ENCODE results near the gene ZNF689.

The ZNF689 gene

DNA sequence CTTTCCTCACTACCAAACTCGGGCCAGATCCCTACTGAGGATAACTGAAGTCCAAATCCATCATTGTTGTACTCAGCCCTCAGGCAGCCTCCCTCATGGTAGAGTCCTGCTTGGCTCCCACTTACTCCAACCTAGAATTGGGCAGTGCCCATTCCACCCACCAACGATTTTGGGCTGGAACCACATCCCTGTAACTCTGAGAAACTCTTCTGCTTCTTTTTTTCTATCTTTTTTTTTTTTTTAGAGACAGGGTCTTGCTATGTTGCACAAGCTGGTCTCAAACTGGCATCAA is 41.8 kb upstream of the ZNF689 start:
- Histone ChIP-seq H3K4me1 (ENCODE audit: control insufficient read depth, insufficient read depth, low read length, poor library complexity, severe bottlenecking) (peaks cover 10% of the 10 kb centered on the region), H3K9me3 (ENCODE audit: control insufficient read depth, low read length) (no peaks in the 10 kb centered on the region), H3K4me3 (ENCODE audit: insufficient read depth, low read depth, low read length, poor library complexity, severe bottlenecking) (peak overlapping the region; percentile 97), H3K27ac (ENCODE audit: insufficient read depth, low read length, poor library complexity, severe bottlenecking) (peak overlapping the region; percentile 91), H3K27me3 (replicated peaks; ENCODE audit: control insufficient read depth, insufficient read depth, low read length, poor library complexity, severe bottlenecking) (no peaks in the 10 kb centered on the region), H3K36me3 (ENCODE audit: control insufficient read depth, insufficient read depth, low read length) (peaks cover 41% of the 10 kb centered on the region)
- no peak for DNase-seq

- peaks cover 39% of the 10 kb centered on the region for H3K36me3 ChIP-seq (ENCODE audit: control insufficient read depth, insufficient read depth, low read length)
- H3K4me1 ChIP-seq (ENCODE audit: control insufficient read depth, insufficient read depth, low read length, poor library complexity, severe bottlenecking), result peaks cover 9% of the 10 kb centered on the region
- no peaks in the 10 kb centered on the region for H3K27me3 ChIP-seq (replicated peaks; ENCODE audit: control insufficient read depth, insufficient read depth, low read length, poor library complexity, severe bottlenecking)
- peak overlapping the region; percentile 97 for H3K4me3 ChIP-seq (ENCODE audit: insufficient read depth, low read depth, low read length, poor library complexity, severe bottlenecking)
- H3K9me3 ChIP-seq (ENCODE audit: control insufficient read depth, low read length), result no peaks in the 10 kb centered on the region
- peak overlapping the region; percentile 91 for H3K27ac ChIP-seq (ENCODE audit: insufficient read depth, low read length, poor library complexity, severe bottlenecking)
- DNase-seq, result peak; percentile 72 to 82 (median 77)
These were observed 41.2 kb upstream of the ZNF689 start for GRCh38 chr16:30651124-30652004.

DNA sequence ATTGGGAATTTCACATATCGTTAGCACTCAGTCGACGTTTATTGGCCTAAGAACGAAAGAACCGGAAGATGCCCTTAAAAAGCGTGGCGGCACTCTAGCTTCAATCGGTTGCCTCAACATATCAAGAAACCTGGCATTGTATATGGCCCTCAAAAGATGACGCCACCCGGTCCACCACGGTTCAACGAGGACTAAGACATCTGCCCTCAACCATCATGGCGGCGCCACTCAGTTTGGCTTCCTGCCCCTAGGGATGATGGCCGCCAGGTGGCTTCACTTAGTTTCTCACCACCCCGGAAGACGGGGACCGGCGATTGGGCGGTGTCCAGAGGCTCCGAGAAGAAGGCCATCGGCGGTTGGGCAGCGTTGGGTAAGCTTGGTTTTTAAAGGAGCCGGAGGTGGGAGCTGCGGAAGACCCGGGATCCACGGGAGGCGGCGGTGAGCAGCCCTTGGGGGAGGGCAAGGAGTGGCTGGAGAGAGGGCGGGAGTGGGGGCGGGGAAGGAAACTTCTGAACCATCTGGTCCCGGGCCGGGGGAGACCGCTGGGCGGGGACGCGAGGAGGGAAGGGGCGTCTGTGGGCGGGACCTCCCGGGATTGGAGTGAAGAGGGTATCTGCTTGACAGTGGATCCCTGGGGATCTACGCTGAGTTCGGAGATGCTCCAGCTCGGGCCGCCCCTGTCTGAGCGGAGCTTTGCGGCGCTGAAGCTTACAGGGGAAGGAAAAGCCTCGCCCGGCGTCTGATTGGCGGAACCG is 40.4 kb upstream of the ZNF689 start, which contains the start of gene PRR14:
Gene PRR14, plus strand, starts transcription at position 592 of the 755 bp plus-strand sequence. CDS start 686 bp downstream, outside the sequence.
- Histone ChIP-seq H3K36me3 (ENCODE audit: control insufficient read depth, insufficient read depth, low read length) (peaks cover 31% of the 10 kb centered on the region), H3K9me3 (ENCODE audit: control insufficient read depth, low read length) (no peaks in the 10 kb centered on the region), H3K27ac (ENCODE audit: insufficient read depth, low read length, poor library complexity, severe bottlenecking) (peak within 1 kb of the TSS; percentile 91), H3K4me3 (ENCODE audit: insufficient read depth, low read depth, low read length, poor library complexity, severe bottlenecking) (peak within 1 kb of the TSS; percentile 97), H3K4me1 (ENCODE audit: control insufficient read depth, insufficient read depth, low read length, poor library complexity, severe bottlenecking) (peaks cover 9% of the 10 kb centered on the region), H3K27me3 (replicated peaks; ENCODE audit: control insufficient read depth, insufficient read depth, low read length, poor library complexity, severe bottlenecking) (no peaks in the 10 kb centered on the region)
- peak; percentile 97 to 98 (median 98) for DNase-seq

GRCh38 chr16:30649725-30650368 is 39.7 kb upstream of the ZNF689 start:
- H3K36me3 ChIP-seq (ENCODE audit: control insufficient read depth, insufficient read depth, low read length), result peaks cover 24% of the 10 kb centered on the region
- H3K27ac ChIP-seq (ENCODE audit: insufficient read depth, low read length, poor library complexity, severe bottlenecking), result peak overlapping the region; percentile 91
- H3K9me3 ChIP-seq (ENCODE audit: control insufficient read depth, low read length), result no peaks in the 10 kb centered on the region
- DNase-seq, result no peak
- H3K4me3 ChIP-seq (ENCODE audit: insufficient read depth, low read depth, low read length, poor library complexity, severe bottlenecking), result peak overlapping the region; percentile 97
- H3K4me1 ChIP-seq (ENCODE audit: control insufficient read depth, insufficient read depth, low read length, poor library complexity, severe bottlenecking), result peaks cover 9% of the 10 kb centered on the region
- no peaks in the 10 kb centered on the region for H3K27me3 ChIP-seq (replicated peaks; ENCODE audit: control insufficient read depth, insufficient read depth, low read length, poor library complexity, severe bottlenecking)

GRCh38 chr16:30647274-30647571 is 37.0 kb upstream of the ZNF689 start:
- DNase-seq, result no peak
- Histone ChIP-seq H3K9me3 (ENCODE audit: control insufficient read depth, low read length) (no peaks in the 10 kb centered on the region), H3K27me3 (replicated peaks; ENCODE audit: control insufficient read depth, insufficient read depth, low read length, poor library complexity, severe bottlenecking) (no peaks in the 10 kb centered on the region), H3K4me3 (ENCODE audit: insufficient read depth, low read depth, low read length, poor library complexity, severe bottlenecking) (no peak overlapping the region), H3K36me3 (ENCODE audit: control insufficient read depth, insufficient read depth, low read length) (peaks cover under 1% of the 10 kb centered on the region), H3K4me1 (ENCODE audit: control insufficient read depth, insufficient read depth, low read length, poor library complexity, severe bottlenecking) (peaks cover 6% of the 10 kb centered on the region), H3K27ac (ENCODE audit: insufficient read depth, low read length, poor library complexity, severe bottlenecking) (no peak overlapping the region)

DNA sequence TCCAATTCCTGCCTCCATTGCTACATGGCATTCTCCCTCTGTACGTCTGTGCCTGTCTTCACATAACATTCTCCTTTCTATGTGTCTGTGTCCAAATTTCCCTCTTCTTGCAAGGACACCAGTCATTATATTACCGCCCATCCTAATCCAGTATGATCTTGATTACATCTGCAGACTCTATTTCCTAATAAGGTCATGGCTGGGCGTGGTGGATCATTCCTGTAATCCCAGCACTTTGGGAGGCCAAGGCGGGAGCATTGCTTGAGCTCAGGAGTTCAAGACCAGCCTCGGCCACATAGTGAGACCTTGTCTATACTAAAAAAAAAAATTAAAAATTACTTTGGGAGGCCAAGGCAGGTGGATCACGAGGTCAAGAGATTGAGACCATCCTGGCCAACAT is 35.5 kb upstream of the ZNF689 start:
- no peak overlapping the region for H3K27ac ChIP-seq (ENCODE audit: insufficient read depth, low read length, poor library complexity, severe bottlenecking)
- no peaks in the 10 kb centered on the region for H3K36me3 ChIP-seq (ENCODE audit: control insufficient read depth, insufficient read depth, low read length)
- no peaks in the 10 kb centered on the region for H3K9me3 ChIP-seq (ENCODE audit: control insufficient read depth, low read length)
- H3K4me3 ChIP-seq (ENCODE audit: insufficient read depth, low read depth, low read length, poor library complexity, severe bottlenecking), result no peak overlapping the region
- no peaks in the 10 kb centered on the region for H3K27me3 ChIP-seq (replicated peaks; ENCODE audit: control insufficient read depth, insufficient read depth, low read length, poor library complexity, severe bottlenecking)
- no peaks in the 10 kb centered on the region for H3K4me1 ChIP-seq (ENCODE audit: control insufficient read depth, insufficient read depth, low read length, poor library complexity, severe bottlenecking)
- DNase-seq, result no peak

DNA sequence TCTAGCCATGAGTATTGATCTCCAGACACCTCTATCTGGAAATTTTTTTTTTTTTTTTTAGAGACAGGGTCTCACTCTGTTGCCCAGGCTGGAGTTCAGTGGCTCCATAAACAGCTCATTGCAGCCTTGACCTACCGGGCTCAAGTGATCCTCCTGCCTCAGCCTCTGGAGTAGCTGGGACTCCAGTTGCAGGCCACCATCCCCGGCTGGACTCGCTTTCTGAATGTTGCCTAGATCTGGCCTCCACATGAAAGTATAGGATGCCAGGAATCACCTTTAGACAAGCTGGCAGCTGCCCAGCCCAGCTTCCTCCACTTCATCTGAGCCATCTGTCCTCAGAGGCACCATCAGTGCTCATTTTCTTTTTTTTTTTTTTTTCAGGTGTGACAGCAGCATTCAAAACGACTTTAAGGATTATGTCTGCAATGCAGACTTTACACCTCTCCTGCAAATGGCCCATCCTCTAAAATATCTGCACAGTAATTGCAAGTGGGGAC is 34.2 kb upstream of the ZNF689 start:
- Histone ChIP-seq H3K4me3 (ENCODE audit: insufficient read depth, low read depth, low read length, poor library complexity, severe bottlenecking) (no peak overlapping the region), H3K27me3 (replicated peaks; ENCODE audit: control insufficient read depth, insufficient read depth, low read length, poor library complexity, severe bottlenecking) (no peaks in the 10 kb centered on the region), H3K4me1 (ENCODE audit: control insufficient read depth, insufficient read depth, low read length, poor library complexity, severe bottlenecking) (no peaks in the 10 kb centered on the region), H3K9me3 (ENCODE audit: control insufficient read depth, low read length) (no peaks in the 10 kb centered on the region), H3K27ac (ENCODE audit: insufficient read depth, low read length, poor library complexity, severe bottlenecking) (no peak overlapping the region), H3K36me3 (ENCODE audit: control insufficient read depth, insufficient read depth, low read length) (no peaks in the 10 kb centered on the region)
- no peak for DNase-seq

GRCh38 chr16:30641378-30641982 is 31.3 kb upstream of the ZNF689 start:
- Histone ChIP-seq H3K4me1 (ENCODE audit: control insufficient read depth, insufficient read depth, low read length, poor library complexity, severe bottlenecking) (no peaks in the 10 kb centered on the region), H3K27me3 (replicated peaks; ENCODE audit: control insufficient read depth, insufficient read depth, low read length, poor library complexity, severe bottlenecking) (no peaks in the 10 kb centered on the region), H3K4me3 (ENCODE audit: insufficient read depth, low read depth, low read length, poor library complexity, severe bottlenecking) (no peak overlapping the region), H3K9me3 (ENCODE audit: control insufficient read depth, low read length) (no peaks in the 10 kb centered on the region), H3K36me3 (ENCODE audit: control insufficient read depth, insufficient read depth, low read length) (no peaks in the 10 kb centered on the region), H3K27ac (ENCODE audit: insufficient read depth, low read length, poor library complexity, severe bottlenecking) (no peak overlapping the region)
- DNase-seq, result no peak

DNA sequence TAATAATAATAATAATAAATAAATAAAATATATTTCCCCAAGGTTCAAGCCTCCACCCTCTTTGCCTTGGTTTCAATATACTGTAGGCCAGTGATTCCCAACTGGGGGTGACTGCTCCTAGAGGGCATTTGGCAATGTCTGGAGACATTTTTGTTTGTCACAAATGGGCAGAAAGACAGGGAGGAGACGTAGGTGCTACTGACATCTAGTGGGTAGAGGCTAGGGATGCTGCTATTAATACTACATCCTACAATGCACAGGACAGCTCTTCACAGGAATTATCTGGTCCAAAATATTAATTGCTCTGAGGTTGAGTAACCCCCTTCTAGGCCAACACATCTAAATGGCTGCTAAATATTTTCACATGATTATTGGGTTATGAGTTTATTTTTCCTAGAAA is 27.8 kb upstream of the ZNF689 start:
- Histone ChIP-seq H3K36me3 (ENCODE audit: control insufficient read depth, insufficient read depth, low read length) (no peaks in the 10 kb centered on the region), H3K27ac (ENCODE audit: insufficient read depth, low read length, poor library complexity, severe bottlenecking) (no peak overlapping the region), H3K4me3 (ENCODE audit: insufficient read depth, low read depth, low read length, poor library complexity, severe bottlenecking) (no peak overlapping the region), H3K4me1 (ENCODE audit: control insufficient read depth, insufficient read depth, low read length, poor library complexity, severe bottlenecking) (peaks cover 14% of the 10 kb centered on the region), H3K27me3 (replicated peaks; ENCODE audit: control insufficient read depth, insufficient read depth, low read length, poor library complexity, severe bottlenecking) (no peaks in the 10 kb centered on the region), H3K9me3 (ENCODE audit: control insufficient read depth, low read length) (no peaks in the 10 kb centered on the region)
- DNase-seq, result no peak

Data from effector memory CD4-positive, alpha-beta T cell (primary cell).